Liver (tissue), 2 donors: ENCODE data around the gene C4orf36.

Experiments
- MAX ChIP-seq: IDR thresholded peaks from 2 replicates; pipeline ENCODE4 v1.6.1; 2016; ENCODE audit warnings: antibody characterized with exemption
- RAD21 ChIP-seq, 2 donors: IDR thresholded peaks; 2 replicates each; pipeline ENCODE4 v1.6.1; 2016; ENCODE audit warnings: antibody characterized with exemption in 2 of 2, mild to moderate bottlenecking in 2 of 2
- ZBTB33 ChIP-seq: IDR thresholded peaks from 2 replicates; pipeline ENCODE4 v1.6.1; 2016; ENCODE audit warnings: antibody characterized with exemption
- donor health status: healthy.

GRCh38 chr4:86898562-86898961 is 6.3 kb upstream of the C4orf36 start:
- no peak for TF ChIP-seq MAX
- TF ChIP-seq ZBTB33 = no peak
- TF ChIP-seq RAD21 (IDR thresholded peaks at IDR 0.05) = peak; percentile 67 to 72
